ENCODE results near the gene NAA80. TPM values are rescaled to one million over a fixed set of nuclear protein-coding genes. Genes with fewer than 3 reads are reported as not detected.

The NAA80 gene
- total RNA-seq, 3 donors from 2014 or later (not counting 1 experiment from before 2014, with no cell fraction given), result 22.2 to 30.3 (median 29.6) TPM

GRCh38 chr3:50295553-50296431 is 3.4 kb downstream of the NAA80 start:
- no peak for DNase-seq
- no peaks in the 10 kb centered on the region for H3K9me3 ChIP-seq (ENCODE audit: control insufficient read depth, insufficient read depth, low read length)
- Mint-ChIP-seq H3K4me1 (peaks cover 33 to 48% of the 10 kb centered on the region in 2 donors), H3K27ac (peak overlapping the region in 1 of 2 donors; percentile 72), H3K4me3 (no peak overlapping the region), H3K36me3 (no peaks in the 10 kb centered on the region), H3K27me3 (ENCODE audit: low read depth in 2 of 2) (no peaks in the 10 kb centered on the region), H3K9me3 (no peaks in the 10 kb centered on the region)
- intact Hi-C loops (cut with micrococcal nuclease), result loop anchor here (5.0 kb wide), 1 partner anchor 42 kb away; no protein-coding TSS in a partner anchor
- TF ChIP-seq CTCF (IDR thresholded peaks at IDR 0.05), result no peak
- H3K36me3 ChIP-seq (ENCODE audit: control insufficient read depth, insufficient read depth, low read length), result peaks cover 2% of the 10 kb centered on the region
- no peak overlapping the region for H3K4me3 ChIP-seq (ENCODE audit: low read length)
- no peaks in the 10 kb centered on the region for H3K27me3 ChIP-seq (ENCODE audit: control insufficient read depth, insufficient read depth, low read length)
- WGBS (ENCODE audit: insufficient coverage), result 96% methylated on average over 8 of the region's 8 CpGs
- H3K4me1 ChIP-seq (ENCODE audit: control insufficient read depth, insufficient read depth, low read length), result peaks cover 45% of the 10 kb centered on the region
- no peak for ATAC-seq
- no peak overlapping the region for H3K27ac ChIP-seq (ENCODE audit: low read length)

GRCh38 chr3:50294492-50295403 is 4.5 kb downstream of the NAA80 start:
- H3K27me3 ChIP-seq (ENCODE audit: control insufficient read depth, insufficient read depth, low read length), result no peaks in the 10 kb centered on the region
- H3K9me3 Mint-ChIP-seq, result no peaks in the 10 kb centered on the region
- DNase-seq (no peak), ATAC-seq (no peak)
- H3K27me3 Mint-ChIP-seq (ENCODE audit: low read depth in 2 of 2), result no peaks in the 10 kb centered on the region
- H3K4me3 Mint-ChIP-seq, result no peak overlapping the region
- no peak overlapping the region for H3K27ac ChIP-seq (ENCODE audit: low read length)
- intact Hi-C loops (cut with micrococcal nuclease), result loop anchor here (5.0 kb wide), 1 partner anchor 43 kb away; no protein-coding TSS in a partner anchor
- TF ChIP-seq CTCF (IDR thresholded peaks at IDR 0.05), result no peak
- H3K4me1 ChIP-seq (ENCODE audit: control insufficient read depth, insufficient read depth, low read length), result peaks cover 35% of the 10 kb centered on the region
- H3K27ac Mint-ChIP-seq, result no peak overlapping the region
- no peaks in the 10 kb centered on the region for H3K9me3 ChIP-seq (ENCODE audit: control insufficient read depth, insufficient read depth, low read length)
- H3K36me3 ChIP-seq (ENCODE audit: control insufficient read depth, insufficient read depth, low read length), result peaks cover 5% of the 10 kb centered on the region
- H3K4me3 ChIP-seq (ENCODE audit: low read length), result no peak overlapping the region
- WGBS (ENCODE audit: insufficient coverage), result 96% methylated on average over 22 of the region's 22 CpGs
- H3K4me1 Mint-ChIP-seq, result peaks cover 24 to 38% of the 10 kb centered on the region in 2 donors
- no peaks in the 10 kb centered on the region for H3K36me3 Mint-ChIP-seq

- Histone ChIP-seq H3K9me3 (ENCODE audit: control insufficient read depth, insufficient read depth, low read length) (no peaks in the 10 kb centered on the region), H3K4me1 (ENCODE audit: control insufficient read depth, insufficient read depth, low read length) (peaks cover 32% of the 10 kb centered on the region), H3K36me3 (ENCODE audit: control insufficient read depth, insufficient read depth, low read length) (peaks cover 9% of the 10 kb centered on the region), H3K4me3 (ENCODE audit: low read length) (no peak overlapping the region), H3K27ac (ENCODE audit: low read length) (no peak overlapping the region), H3K27me3 (ENCODE audit: control insufficient read depth, insufficient read depth, low read length) (no peaks in the 10 kb centered on the region)
- TF ChIP-seq CTCF (IDR thresholded peaks at IDR 0.05), result no peak
- Mint-ChIP-seq H3K4me3 (no peak overlapping the region), H3K27me3 (ENCODE audit: low read depth in 2 of 2) (no peaks in the 10 kb centered on the region), H3K4me1 (peaks cover 18 to 31% of the 10 kb centered on the region in 2 donors), H3K9me3 (no peaks in the 10 kb centered on the region), H3K27ac (no peak overlapping the region), H3K36me3 (no peaks in the 10 kb centered on the region)
- ATAC-seq (no peak), DNase-seq (no peak)
- WGBS (ENCODE audit: insufficient coverage), result 89% methylated on average over 4 of the region's 4 CpGs
- intact Hi-C loops (cut with micrococcal nuclease), result no loop called here
These were observed 5.1 kb downstream of the NAA80 start for GRCh38 chr3:50294089-50294488.

All from natural killer cell (primary cell).